ENCODE results near the gene RAB3B. TPM values are rescaled to one million over a fixed set of nuclear protein-coding genes. Genes with fewer than 3 reads are reported as not detected.

Gene RAB3B, protein sequence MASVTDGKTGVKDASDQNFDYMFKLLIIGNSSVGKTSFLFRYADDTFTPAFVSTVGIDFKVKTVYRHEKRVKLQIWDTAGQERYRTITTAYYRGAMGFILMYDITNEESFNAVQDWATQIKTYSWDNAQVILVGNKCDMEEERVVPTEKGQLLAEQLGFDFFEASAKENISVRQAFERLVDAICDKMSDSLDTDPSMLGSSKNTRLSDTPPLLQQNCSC
- 86.2 and 87.1 TPM in 2 replicates for total RNA-seq
- long read RNA-seq, full-length matches to known transcripts, result 114 of 204 reads
- long read RNA-seq, partial matches to known transcripts, result 8 of 204 reads
- long read RNA-seq, other reads (novel, unspliced or antisense), result 82 of 204 reads

- TF ChIP-seq CTCF (IDR thresholded peaks at IDR 0.05; ENCODE audit: unreplicated experiment), result no peak
- peaks cover 25% of the 10 kb centered on the region for H3K4me1 Mint-ChIP-seq (ENCODE audit: low read depth)
- peak; percentile 93 for DNase-seq (ENCODE audit: low spot score, unreplicated experiment)
- H3K27me3 Mint-ChIP-seq, result peaks cover 15% of the 10 kb centered on the region
- H3K36me3 Mint-ChIP-seq (ENCODE audit: insufficient read depth), result peaks cover 1% of the 10 kb centered on the region
- H3K4me3 Mint-ChIP-seq (ENCODE audit: low read depth), result peak within 1 kb of the TSS; percentile 87
- no peaks in the 10 kb centered on the region for H3K9me3 Mint-ChIP-seq (ENCODE audit: low read depth)
- H3K27ac Mint-ChIP-seq, result peak within 1 kb of the TSS; percentile 73
Measured at GRCh38 chr1:51990478-51990965, at the start of gene RAB3B. Gene RAB3B (minus strand): TSS chr1:51990700. CDS start chr1:51977117, 13,583 bp downstream.

DNA sequence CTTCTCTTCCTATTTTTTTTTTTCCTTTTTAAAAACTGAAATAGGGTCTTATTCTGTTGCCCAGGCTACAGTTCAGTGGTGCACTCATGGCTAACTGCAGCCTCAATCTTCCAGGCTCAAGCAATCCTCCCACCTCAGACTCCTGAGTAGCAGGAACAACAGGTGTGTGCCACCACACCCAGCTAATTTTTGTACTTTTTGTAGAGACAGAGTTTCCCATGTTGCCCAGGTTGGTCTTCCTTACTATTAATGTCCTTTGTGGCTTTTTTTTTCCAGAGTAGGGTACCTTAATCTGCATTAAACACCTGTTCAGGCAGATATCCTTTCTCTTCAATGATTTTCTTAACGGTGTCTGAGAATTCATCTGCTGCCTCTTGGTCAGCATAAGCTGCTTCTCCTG lies 47.4 kb upstream of the RAB3B start:
- Mint-ChIP-seq H3K4me3 (ENCODE audit: low read depth) (no peak overlapping the region), H3K36me3 (ENCODE audit: insufficient read depth) (peaks cover 5% of the 10 kb centered on the region), H3K27me3 (no peaks in the 10 kb centered on the region), H3K4me1 (ENCODE audit: low read depth) (peaks cover 5% of the 10 kb centered on the region), H3K9me3 (ENCODE audit: low read depth) (no peaks in the 10 kb centered on the region), H3K27ac (peak overlapping the region; percentile 64)
- no peak for DNase-seq (ENCODE audit: low spot score, unreplicated experiment)
- no peak for TF ChIP-seq CTCF (IDR thresholded peaks at IDR 0.05; ENCODE audit: unreplicated experiment)

DNA sequence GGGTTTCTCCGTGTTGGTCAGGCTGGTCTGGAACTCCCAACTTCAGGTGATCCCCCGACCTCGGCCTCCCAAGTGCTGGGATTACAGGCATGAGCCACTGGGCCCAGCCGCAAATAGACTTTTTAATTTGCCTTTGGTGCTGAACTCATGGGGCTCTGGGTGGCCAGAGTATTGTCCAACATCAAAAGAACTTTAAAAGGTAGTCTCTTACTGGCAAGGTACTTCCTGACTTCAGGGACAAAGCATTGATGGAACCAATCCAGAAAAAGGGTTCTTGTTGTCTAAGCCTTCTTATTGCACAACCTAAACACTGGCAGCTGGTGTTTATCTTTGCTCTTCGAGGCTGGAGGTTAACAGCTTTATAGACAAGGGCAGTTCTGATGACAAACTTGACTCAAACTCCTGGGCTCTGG lies 46.9 kb upstream of the RAB3B start:
- no peaks in the 10 kb centered on the region for H3K9me3 Mint-ChIP-seq (ENCODE audit: low read depth)
- no peak for DNase-seq (ENCODE audit: low spot score, unreplicated experiment)
- peaks cover 10% of the 10 kb centered on the region for H3K4me1 Mint-ChIP-seq (ENCODE audit: low read depth)
- TF ChIP-seq CTCF (IDR thresholded peaks at IDR 0.05; ENCODE audit: unreplicated experiment), result no peak
- no peak overlapping the region for H3K27ac Mint-ChIP-seq
- H3K36me3 Mint-ChIP-seq (ENCODE audit: insufficient read depth), result peaks cover 5% of the 10 kb centered on the region
- H3K27me3 Mint-ChIP-seq, result no peaks in the 10 kb centered on the region
- no peak overlapping the region for H3K4me3 Mint-ChIP-seq (ENCODE audit: low read depth)

GRCh38 chr1:52034050-52034384 lies 43.5 kb upstream of the RAB3B start:
- Mint-ChIP-seq H3K36me3 (ENCODE audit: insufficient read depth) (peaks cover 14% of the 10 kb centered on the region), H3K4me3 (ENCODE audit: low read depth) (peak overlapping the region; percentile 89), H3K27ac (peak overlapping the region; percentile 96), H3K9me3 (ENCODE audit: low read depth) (no peaks in the 10 kb centered on the region), H3K27me3 (no peaks in the 10 kb centered on the region), H3K4me1 (ENCODE audit: low read depth) (peaks cover 28% of the 10 kb centered on the region)
- TF ChIP-seq CTCF (IDR thresholded peaks at IDR 0.05; ENCODE audit: unreplicated experiment), result no peak
- no peak for DNase-seq (ENCODE audit: low spot score, unreplicated experiment)

- Mint-ChIP-seq H3K36me3 (ENCODE audit: insufficient read depth) (peaks cover 14% of the 10 kb centered on the region), H3K27me3 (no peaks in the 10 kb centered on the region)
Measured at GRCh38 chr1:52033190-52034049, 42.9 kb upstream of the RAB3B start, which contains the start of gene KTI12. Gene KTI12 (minus strand): TSS chr1:52033810. CDS start chr1:52033761, 49 bp downstream.

More at GRCh38 chr1:52033190-52034049, 42.9 kb upstream of the RAB3B start, which contains the start of gene KTI12:
- H3K4me3 Mint-ChIP-seq (ENCODE audit: low read depth), result peak within 1 kb of the TSS; percentile 89
- H3K9me3 Mint-ChIP-seq (ENCODE audit: low read depth), result no peaks in the 10 kb centered on the region
- peak within 1 kb of the TSS; percentile 96 for H3K27ac Mint-ChIP-seq
- no peak for TF ChIP-seq CTCF (IDR thresholded peaks at IDR 0.05; ENCODE audit: unreplicated experiment)
- peak; percentile 51 for DNase-seq (ENCODE audit: low spot score, unreplicated experiment)
- peaks cover 30% of the 10 kb centered on the region for H3K4me1 Mint-ChIP-seq (ENCODE audit: low read depth)

Measured in progenitor cell of endocrine pancreas (in vitro differentiated cells).